HG03039 (cell line): ENCODE results near the gene ZBTB25.

ENCODE experiments used
- ATAC-seq: cut with Tn5 transposase; IDR thresholded peaks from one replicate; pipeline ENCODE4 v1.9.1; 2021; ENCODE audit warnings: mild to moderate bottlenecking, moderate library complexity; ENCODE audit not compliant: unreplicated experiment

Gene ZBTB25

GRCh38 chr14:64401949-64402348 is 101.7 kb downstream of the ZBTB25 start:
- no peak for ATAC-seq

- no peak for ATAC-seq
Observed at GRCh38 chr14:64400829-64401459, 102.7 kb downstream of the ZBTB25 start.
